H1 (cell line): ENCODE data around the gene TMEM107. TPM values are rescaled to one million over a fixed set of nuclear protein-coding genes. Genes with fewer than 3 reads are reported as not detected.

Experiments used
- ATF2 ChIP-seq: IDR thresholded peaks from 2 replicates; pipeline ENCODE4 v1.6.1; 2012; ENCODE audit warnings: low read length, inconsistent platforms
- BACH1 ChIP-seq: IDR thresholded peaks from 2 replicates; pipeline ENCODE4 v1.6.1; 2012; ENCODE audit warnings: low read length, improper control_type of control experiment
- BRCA1 ChIP-seq: IDR thresholded peaks from 2 replicates; pipeline ENCODE4 v1.6.1; 2012; ENCODE audit warnings: low read depth, low read length, improper control_type of control experiment
- CHD1 ChIP-seq: IDR thresholded peaks from 2 replicates; pipeline ENCODE4 v1.6.1; 2012; ENCODE audit warnings: low read depth, low read length, improper control_type of control experiment
- CHD2 ChIP-seq: IDR thresholded peaks from 2 replicates; pipeline ENCODE4 v1.6.1; 2012; ENCODE audit warnings: low read length, improper control_type of control experiment
- CREB1 ChIP-seq: IDR thresholded peaks from 2 replicates; pipeline ENCODE4 v1.6.1; 2012; ENCODE audit warnings: inconsistent platforms
- CTBP2 ChIP-seq: IDR thresholded peaks from 2 replicates; pipeline ENCODE4 v1.7.0; 2011; ENCODE audit warnings: borderline replicate concordance, mild to moderate bottlenecking, moderate library complexity, mixed read lengths, low read length; ENCODE audit not compliant: insufficient read depth, insufficient read length
- EGR1 ChIP-seq: IDR thresholded peaks from 2 replicates; pipeline ENCODE4 v1.6.1; 2011; ENCODE audit warnings: low read depth, low read length, borderline replicate concordance
- HDAC6 ChIP-seq: IDR thresholded peaks from one replicate; pipeline ENCODE4 v1.7.1; 2012; ENCODE audit warnings: low read depth, mild to moderate bottlenecking, inconsistent platforms, low read length, moderate library complexity
- KDM5A ChIP-seq: fragments of 200-600 bp; IDR thresholded peaks from 2 replicates; pipeline ENCODE4 v1.7.1; 2012; ENCODE audit warnings: mild to moderate bottlenecking, low read length, inconsistent platforms, mixed read lengths
- MAX ChIP-seq: IDR thresholded peaks from 2 replicates; pipeline ENCODE4 v1.6.1; 2012; ENCODE audit warnings: inconsistent platforms
- NANOG ChIP-seq: IDR thresholded peaks from 2 replicates; pipeline ENCODE4 v1.6.1; 2011; ENCODE audit warnings: low read length, low read depth, mild to moderate bottlenecking, inconsistent platforms; ENCODE audit not compliant: insufficient read depth, poor library complexity, severe bottlenecking
- POLR2AphosphoS5 ChIP-seq: IDR thresholded peaks from 2 replicates; pipeline ENCODE4 v1.6.1; 2011; ENCODE audit warnings: low read depth, low read length
- RFX5 ChIP-seq: IDR thresholded peaks from 2 replicates; pipeline ENCODE4 v1.6.1; 2011; ENCODE audit warnings: low read depth, low read length, improper control_type of control experiment, borderline replicate concordance
- RXRA ChIP-seq: IDR thresholded peaks from 2 replicates; pipeline ENCODE4 v1.6.1; 2011; ENCODE audit warnings: low read depth, mild to moderate bottlenecking, low read length, moderate library complexity; ENCODE audit not compliant: insufficient read depth
- SAP30 ChIP-seq: fragments of 300-600 bp; sonication (generic); IDR thresholded peaks from 2 replicates; pipeline ENCODE4 v1.7.1; 2012; ENCODE audit warnings: low read length, moderate library complexity, mild to moderate bottlenecking, inconsistent platforms; ENCODE audit not compliant: insufficient read depth, insufficient replicate concordance
- SP2 ChIP-seq: IDR thresholded peaks from 2 replicates; pipeline ENCODE4 v1.6.1; 2012; ENCODE audit warnings: mild to moderate bottlenecking, low read length, inconsistent platforms
- SP4 ChIP-seq: IDR thresholded peaks from 2 replicates; pipeline ENCODE4 v1.6.1; 2012; ENCODE audit warnings: low read length, inconsistent platforms
- SUZ12 ChIP-seq: fragments of 200-600 bp; sonication (generic); IDR thresholded peaks from 2 replicates; pipeline ENCODE4 v1.6.1; 2012; ENCODE audit warnings: mild to moderate bottlenecking, inconsistent platforms, low read length, moderate library complexity, mixed read lengths
- TBP ChIP-seq: IDR thresholded peaks from 2 replicates; pipeline ENCODE4 v1.6.1; 2011; ENCODE audit warnings: low read depth, low read length, improper control_type of control experiment
- TEAD4 ChIP-seq: IDR thresholded peaks from 2 replicates; pipeline ENCODE4 v1.6.1; 2012; ENCODE audit warnings: low read depth, low read length, inconsistent platforms, mixed read lengths
- ZNF274 ChIP-seq: IDR thresholded peaks from 2 replicates; pipeline ENCODE4 v1.7.0; 2012; ENCODE audit warnings: low read length, borderline replicate concordance; ENCODE audit errors: extremely low read depth
- polyA plus RNA-seq, 7 experiments: library from polyadenylated mRNA; depleted of rRNA in 3 of 7; stranded (reverse) in 5 of 7; unstranded in 2 of 7; fragments of >200 nt in 5 of 7; fragments of 200-250 nt in 2 of 7; gene quantifications; 1 replicate in 5 of 7; 2 replicates in 1 of 7; 4 replicates in 1 of 7; pipeline versions ENCODE4 v1.2.1 to v1.2.3, GENCODE V29; 2011 to 2013; ENCODE audit warnings: missing spikeins in 2 of 7, mixed read lengths in 2 of 7
- total RNA-seq: library from RNA; stranded (reverse); fragmentation: NEBNext Ultra II Directional; extraction: Animal tissue kit (Norgen Biotek cat#: 25700); gene quantifications from 2 replicates; pipeline ENCODE4 v1.2.1, GENCODE V29; 2021

The TMEM107 gene
- total and polyA plus RNA-seq, 2 of the 8 experiments (the other 6 are each of a cell fraction or from before 2014, with no cell fraction given) = 17.3 to 21.5 TPM

- TF ChIP-seq ATF2 (0 out of 2 replicates have a peak, but pooled peaks have one; percentile 81), RFX5 (no peak), HDAC6 (no peak), SAP30 (no peak), TEAD4 (peak; percentile 90), KDM5A (no peak), POLR2AphosphoS5 (peak; percentile 53), SUZ12 (no peak), CHD1 (peak; percentile 70), SP2 (no peak), MAX (peak; percentile 63; the same call in 1 of the 2 replicates), CTBP2 (no peak), CREB1 (peak; percentile 74), RXRA (0 out of 2 replicates have a peak, but pooled peaks have one; percentile 33), BACH1 (peak; percentile 79), ZNF274 (no peak), SP4 (0 out of 2 replicates have a peak, but pooled peaks have one; percentile 60), BRCA1 (0 out of 2 replicates have a peak, but pooled peaks have one; percentile 9), NANOG (no peak), TBP (peak; percentile 99), CHD2 (0 out of 2 replicates have a peak, but pooled peaks have one; percentile 9), EGR1 (no peak)
These were observed 44.8 kb upstream of the TMEM107 start (continued) for GRCh38 chr17:8220783-8221662.
